ES-I3 (cell line): ENCODE measurements around the gene TMEM132C.
"Not testable (repeated sequence)": the region's sequence is repeated elsewhere in the genome, so short reads cannot be mapped to it uniquely, and the experiment has no call there.

Experiments used
- H3K36me3 ChIP-seq: 2 replicates; pipeline ENCODE4 v1.6.1; 2013; ENCODE audit warnings: mild to moderate bottlenecking, low read length, control low read depth, moderate library complexity; ENCODE audit not compliant: insufficient read depth
- H3K4me1 ChIP-seq: 2 replicates; pipeline ENCODE4 v1.6.1; 2013; ENCODE audit warnings: mild to moderate bottlenecking, control low read depth, low read length; ENCODE audit not compliant: insufficient read depth
- H3K9ac ChIP-seq: 2 replicates; pipeline ENCODE4 v1.6.1; 2013; ENCODE audit warnings: low read depth, mild to moderate bottlenecking, low read length, moderate library complexity
- H3K9me3 ChIP-seq: 2 replicates; pipeline ENCODE4 v1.6.1; 2013; ENCODE audit warnings: mild to moderate bottlenecking, low read length, moderate library complexity; ENCODE audit not compliant: control insufficient read depth, insufficient read depth

Gene TMEM132C

DNA sequence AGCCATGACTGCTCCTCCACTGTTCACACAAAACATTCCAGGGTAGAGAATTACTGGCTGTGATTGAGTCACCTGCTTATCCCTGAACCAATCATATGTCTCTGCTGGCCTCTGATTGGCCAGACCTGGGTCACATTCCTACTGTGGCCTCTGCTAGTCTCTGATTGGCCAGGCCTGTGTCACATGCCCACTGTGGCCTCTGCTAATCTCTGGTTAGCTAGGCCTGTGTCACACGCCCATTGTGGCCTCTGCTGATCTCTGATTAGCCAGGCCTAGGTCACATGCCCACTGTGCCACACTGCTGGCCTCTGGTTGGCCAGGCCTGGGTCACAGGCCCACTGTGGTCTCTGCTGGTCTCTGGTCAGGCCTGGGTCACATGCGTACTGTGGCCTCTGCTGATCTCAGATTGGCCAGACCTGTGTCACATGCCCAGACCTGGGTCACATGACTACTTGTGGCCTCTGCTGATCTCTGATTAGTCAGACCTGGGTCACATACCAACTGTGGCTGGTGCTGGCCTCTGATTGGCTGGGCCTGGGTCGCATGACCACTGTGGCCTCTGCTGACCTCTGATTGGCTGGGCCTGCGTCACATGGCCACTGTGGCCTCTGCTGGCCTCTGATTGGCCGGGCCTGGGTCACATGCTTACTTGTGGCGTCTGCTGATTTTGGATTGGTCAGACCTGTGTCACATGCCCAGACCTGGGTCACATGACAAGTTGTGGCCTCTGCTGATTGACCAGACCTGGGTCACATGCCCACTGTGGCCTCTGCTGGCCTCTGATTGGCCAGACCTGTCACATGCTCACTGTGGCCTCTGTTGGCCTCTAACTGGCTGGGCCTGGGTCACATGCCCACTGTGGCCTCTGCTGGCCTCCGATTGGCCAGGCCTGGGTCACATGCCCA is 305.2 kb downstream of the TMEM132C start:
- no peaks in the 10 kb centered on the region for H3K4me1 ChIP-seq
- no peaks in the 10 kb centered on the region for H3K36me3 ChIP-seq
- H3K9ac ChIP-seq: no peak overlapping the region
- H3K9me3 ChIP-seq: no peaks in the 10 kb centered on the region; the same call in 1 of the 2 replicates

DNA sequence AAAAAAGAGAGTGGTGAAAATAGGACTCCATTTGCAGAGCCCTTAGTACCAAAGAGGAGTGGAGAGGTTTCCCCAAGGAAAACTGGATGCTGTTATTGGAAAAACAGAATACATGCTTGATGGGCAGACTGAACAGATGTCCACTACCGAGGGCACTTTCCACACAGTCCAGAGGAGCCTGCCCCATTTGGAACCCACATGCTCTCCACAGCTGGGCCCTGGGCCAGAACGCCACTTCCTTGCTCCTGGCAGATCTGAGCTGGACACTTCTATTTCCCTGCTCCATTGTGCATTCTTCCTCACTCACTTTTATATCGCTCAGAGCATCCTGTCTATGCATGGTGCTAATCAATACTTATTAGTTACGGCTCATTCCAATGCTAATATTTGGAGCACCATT is 306.9 kb downstream of the TMEM132C start:
- no peaks in the 10 kb centered on the region; the same call in 1 of the 2 replicates for H3K9me3 ChIP-seq
- H3K4me1 ChIP-seq: no peaks in the 10 kb centered on the region
- H3K9ac ChIP-seq: no peak overlapping the region
- H3K36me3 ChIP-seq: no peaks in the 10 kb centered on the region

DNA sequence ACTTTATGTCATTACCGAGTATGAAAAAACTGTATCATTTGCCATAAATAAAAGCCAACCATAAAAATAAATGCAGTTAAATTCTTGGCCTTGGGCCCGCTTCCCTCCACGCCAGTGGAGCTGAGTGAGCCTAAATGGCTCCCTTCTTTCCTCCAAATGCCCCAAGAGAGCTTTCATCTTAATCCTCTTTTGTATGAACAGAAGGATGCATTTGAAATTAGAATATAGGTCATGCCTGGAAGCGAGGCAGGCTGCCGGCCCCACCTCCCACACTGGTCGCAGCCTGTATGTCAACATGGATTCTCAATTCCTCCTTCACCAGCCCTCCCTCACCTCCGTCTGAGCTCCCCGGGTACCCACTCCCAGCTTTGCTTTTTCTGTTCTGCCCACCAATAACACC is 311.1 kb downstream of the TMEM132C start:
- H3K9me3 ChIP-seq: no peaks in the 10 kb centered on the region
- no peak overlapping the region for H3K9ac ChIP-seq
- no peaks in the 10 kb centered on the region for H3K4me1 ChIP-seq
- H3K36me3 ChIP-seq: no peaks in the 10 kb centered on the region

DNA sequence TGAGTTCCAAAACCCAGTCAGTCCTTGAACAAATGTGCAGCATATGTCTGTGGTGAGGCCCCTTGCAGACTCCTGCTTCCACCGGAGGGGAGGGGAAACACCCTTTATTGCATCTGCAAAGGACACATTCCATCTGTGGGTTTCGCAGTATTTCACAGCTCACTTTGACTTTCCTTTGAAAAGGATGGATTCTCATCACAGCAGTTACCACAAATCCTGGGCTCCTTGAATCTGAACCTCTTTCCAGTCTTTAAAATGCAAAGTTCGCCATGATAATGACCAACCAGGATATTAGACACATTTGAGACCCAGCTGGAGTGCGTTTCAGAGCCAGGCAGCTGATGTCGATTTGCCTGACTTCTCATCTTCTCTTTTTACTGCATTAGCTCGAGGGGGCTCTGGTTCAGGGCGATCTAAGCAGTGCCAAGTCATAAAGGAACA is 314.4 kb downstream of the TMEM132C start:
- H3K9me3 ChIP-seq: no peaks in the 10 kb centered on the region
- H3K9ac ChIP-seq: no peak overlapping the region
- no peaks in the 10 kb centered on the region for H3K4me1 ChIP-seq
- H3K36me3 ChIP-seq: no peaks in the 10 kb centered on the region

GRCh38 chr12:128583453-128583852 is 316.5 kb downstream of the TMEM132C start:
- Histone ChIP-seq H3K36me3 (no peaks in the 10 kb centered on the region), H3K9me3 (no peaks in the 10 kb centered on the region), H3K4me1 (no peaks in the 10 kb centered on the region), H3K9ac (no peak overlapping the region)

- Histone ChIP-seq H3K36me3 (no peaks in the 10 kb centered on the region), H3K9me3 (no peaks in the 10 kb centered on the region), H3K9ac (no peak overlapping the region), H3K4me1 (no peaks in the 10 kb centered on the region)
Observed at GRCh38 chr12:128586451-128587029, 319.6 kb downstream of the TMEM132C start.

- Histone ChIP-seq H3K9me3 (no peaks in the 10 kb centered on the region), H3K4me1 (no peaks in the 10 kb centered on the region), H3K36me3 (no peaks in the 10 kb centered on the region), H3K9ac (no peak overlapping the region)
Observed at GRCh38 chr12:128587918-128588317, 320.9 kb downstream of the TMEM132C start.

DNA sequence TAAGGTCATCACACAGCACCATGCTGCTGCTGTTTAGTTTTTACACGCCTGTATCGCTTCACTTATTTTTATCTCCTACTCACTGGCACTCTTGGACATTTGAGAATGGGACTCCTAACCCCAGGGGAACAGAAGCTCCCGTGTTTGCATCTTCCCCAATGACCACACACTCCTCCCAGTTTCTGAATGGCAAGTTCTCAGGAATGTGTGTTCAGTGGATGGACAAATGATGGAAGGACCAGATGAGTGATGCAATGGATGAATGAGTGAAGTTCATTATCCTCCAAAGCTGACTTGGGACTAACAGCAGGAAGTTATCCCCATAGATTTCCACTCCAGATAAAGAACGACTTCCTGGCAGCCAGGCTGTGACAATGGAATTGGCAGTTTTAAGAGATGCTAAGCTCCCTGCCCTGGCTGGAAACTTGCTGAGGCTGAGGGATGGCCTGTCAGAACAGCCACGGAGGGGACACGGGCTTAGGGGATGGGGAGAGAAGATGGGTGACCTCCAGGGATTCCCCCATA is 325.3 kb downstream of the TMEM132C start:
- Histone ChIP-seq H3K9ac (no peak overlapping the region), H3K4me1 (no peaks in the 10 kb centered on the region), H3K9me3 (no peaks in the 10 kb centered on the region), H3K36me3 (no peaks in the 10 kb centered on the region)

DNA sequence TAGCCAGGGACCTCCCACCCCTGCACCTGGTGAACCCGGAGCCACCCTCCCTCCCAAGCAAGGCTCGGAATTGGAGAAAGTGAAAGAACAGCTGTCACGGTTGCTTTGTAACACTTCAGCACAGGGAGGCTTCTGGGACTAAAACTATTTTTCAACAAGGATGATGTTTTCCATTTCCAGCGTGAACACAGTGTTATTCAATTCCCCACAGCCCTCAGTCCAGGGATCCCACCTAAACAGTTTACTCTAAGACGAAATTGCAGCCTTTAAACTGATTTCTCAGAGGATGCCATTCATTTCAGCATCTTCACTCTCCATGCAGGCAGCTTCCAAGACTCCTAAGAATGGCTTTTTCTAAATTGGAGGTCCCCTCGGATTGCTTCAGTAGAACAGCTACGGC is 327.6 kb downstream of the TMEM132C start:
- H3K9ac ChIP-seq: no peak overlapping the region
- H3K9me3 ChIP-seq: no peaks in the 10 kb centered on the region
- H3K36me3 ChIP-seq: no peaks in the 10 kb centered on the region
- no peaks in the 10 kb centered on the region for H3K4me1 ChIP-seq

DNA sequence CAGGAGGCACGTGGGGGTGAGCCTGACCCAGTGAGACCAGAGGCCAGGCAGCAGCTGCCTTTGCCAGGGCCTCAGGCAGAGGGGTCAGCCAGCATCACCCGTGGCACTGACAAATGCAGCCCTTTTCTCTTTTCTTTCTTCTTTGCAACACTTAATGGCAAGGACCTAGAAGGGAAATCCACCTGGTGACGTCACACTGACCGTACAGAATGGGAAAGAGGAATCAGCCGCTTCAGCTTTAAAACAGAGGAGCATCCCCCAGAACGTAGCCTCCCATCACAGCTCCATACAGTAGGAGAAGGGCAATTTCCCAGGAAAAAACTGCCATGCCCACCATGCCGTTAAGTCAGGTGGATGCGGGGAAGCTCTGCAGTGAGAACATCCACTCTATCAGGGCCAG is 328.6 kb downstream of the TMEM132C start:
- H3K36me3 ChIP-seq: no peaks in the 10 kb centered on the region
- no peak overlapping the region for H3K9ac ChIP-seq
- no peaks in the 10 kb centered on the region for H3K9me3 ChIP-seq
- no peaks in the 10 kb centered on the region for H3K4me1 ChIP-seq

DNA sequence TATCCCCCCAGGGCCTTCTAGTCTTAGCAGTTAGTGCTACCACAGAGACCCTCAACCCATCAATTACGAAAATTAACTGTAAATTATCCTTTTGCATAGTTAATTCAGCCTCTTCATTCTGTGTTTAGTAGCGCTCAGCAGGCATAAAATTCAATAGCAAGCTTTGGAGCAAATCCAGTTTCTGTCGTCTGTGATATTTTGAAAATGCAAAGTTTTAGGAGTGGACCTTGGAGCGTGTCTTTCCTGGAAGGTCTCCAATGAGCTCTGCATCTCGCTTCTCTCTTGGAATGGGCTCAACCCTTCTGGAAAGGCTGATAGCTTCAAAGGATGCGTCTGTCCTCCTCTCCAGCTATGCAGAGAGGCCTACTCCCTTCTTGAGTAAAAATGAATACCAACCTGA is 333.9 kb downstream of the TMEM132C start:
- H3K9me3 ChIP-seq: no peaks in the 10 kb centered on the region
- no peaks in the 10 kb centered on the region for H3K4me1 ChIP-seq
- no peak overlapping the region for H3K9ac ChIP-seq
- no peaks in the 10 kb centered on the region for H3K36me3 ChIP-seq

- Histone ChIP-seq H3K36me3 (no peaks in the 10 kb centered on the region), H3K4me1 (peaks cover 9% of the 10 kb centered on the region), H3K9ac (no peak overlapping the region), H3K9me3 (no peaks in the 10 kb centered on the region)
Observed at GRCh38 chr12:128603573-128604115, 336.7 kb downstream of the TMEM132C start.

GRCh38 chr12:128604219-128604618 is 337.2 kb downstream of the TMEM132C start:
- not testable (repeated sequence) for H3K9ac ChIP-seq, H3K36me3 ChIP-seq, H3K4me1 ChIP-seq, H3K9me3 ChIP-seq

DNA sequence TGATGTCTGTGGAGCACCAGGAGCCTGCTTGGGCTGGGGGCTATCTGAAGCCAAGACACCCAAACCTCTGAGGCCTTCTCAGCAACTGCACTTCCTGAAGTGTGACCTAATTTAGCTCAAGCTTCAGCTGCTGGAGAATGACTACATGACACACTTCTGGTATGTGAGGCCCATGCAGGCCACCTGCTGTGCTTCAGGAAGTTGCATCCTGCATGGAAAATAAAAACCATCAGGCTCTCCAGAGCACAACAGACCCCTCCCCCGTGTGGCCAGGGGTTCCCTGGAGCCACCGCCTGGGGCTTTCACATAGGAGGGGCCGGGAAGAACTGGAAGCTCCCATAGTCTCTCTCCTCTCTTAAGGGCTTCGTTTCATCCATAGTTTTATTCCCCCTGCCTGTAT is 339.1 kb downstream of the TMEM132C start:
- Histone ChIP-seq H3K4me1 (peaks cover 9% of the 10 kb centered on the region), H3K9me3 (no peaks in the 10 kb centered on the region), H3K36me3 (no peaks in the 10 kb centered on the region), H3K9ac (no peak overlapping the region)

DNA sequence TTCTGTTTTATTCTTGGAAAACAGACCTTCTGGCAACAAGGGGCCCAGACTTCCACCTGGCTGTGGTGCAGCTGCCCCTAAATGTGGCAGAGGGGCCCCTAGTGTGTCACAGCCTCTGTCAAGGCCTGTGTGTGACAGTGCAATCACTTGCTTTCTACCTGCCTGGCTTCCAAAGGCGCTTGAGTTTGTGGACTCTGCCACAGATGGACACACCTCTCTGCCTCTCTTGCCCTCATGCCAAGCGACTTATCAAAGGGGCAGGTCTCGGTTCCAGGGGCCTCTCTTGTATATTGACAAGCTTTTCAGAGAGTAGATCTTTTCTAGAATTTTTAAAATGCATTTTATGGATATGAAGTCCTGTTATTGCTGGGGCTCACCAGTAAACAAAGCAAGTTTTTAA is 339.6 kb downstream of the TMEM132C start:
- Histone ChIP-seq H3K9ac (no peak overlapping the region), H3K9me3 (no peaks in the 10 kb centered on the region), H3K4me1 (peaks cover 9% of the 10 kb centered on the region), H3K36me3 (no peaks in the 10 kb centered on the region)
